Liver (tissue), 9 donors: ENCODE measurements around the gene LRMDA. TPM values are rescaled to one million over a fixed set of nuclear protein-coding genes. Genes with fewer than 3 reads are reported as not detected.

Experiments used
- DNase-seq: peaks from one replicate; pipeline ENCODE4 v3.0.0-alpha.2; 2017; ENCODE audit warnings: low spot score
- H3K27ac ChIP-seq, 2 donors: one replicate each; pipeline ENCODE4 v1.7.0; 2013; ENCODE audit warnings: inconsistent platforms in 2 of 2, low read length in 2 of 2, control low read depth in 1 of 2, low read depth in 1 of 2, mild to moderate bottlenecking in 1 of 2
- H3K27me3 ChIP-seq, 4 donors: one replicate each; pipeline versions ENCODE4 v1.6.1 to v1.7.0; 2013; ENCODE audit warnings: low read length in 3 of 4, inconsistent platforms in 1 of 4, mild to moderate bottlenecking in 1 of 4, moderate library complexity in 1 of 4; ENCODE audit not compliant: control insufficient read depth in 4 of 4, insufficient read depth in 4 of 4
- H3K36me3 ChIP-seq, 4 donors: one replicate each; pipeline versions ENCODE4 v1.6.1 to v1.7.0; 2013; ENCODE audit warnings: low read length in 3 of 4, mild to moderate bottlenecking in 3 of 4, low read depth in 1 of 4, moderate library complexity in 1 of 4; ENCODE audit not compliant: control insufficient read depth in 4 of 4, insufficient read depth in 3 of 4
- H3K4me1 ChIP-seq, 4 donors: one replicate each; pipeline versions ENCODE4 v1.6.1 to v1.7.0; 2013; ENCODE audit warnings: low read length in 3 of 4, mild to moderate bottlenecking in 3 of 4, moderate library complexity in 1 of 4; ENCODE audit not compliant: control insufficient read depth in 4 of 4, insufficient read depth in 4 of 4
- H3K4me3 ChIP-seq, 3 donors: one replicate each; pipeline versions ENCODE4 v1.6.1 to v1.7.0; 2013; ENCODE audit warnings: low read length in 3 of 3, control low read depth in 1 of 3, low read depth in 1 of 3, mild to moderate bottlenecking in 1 of 3
- H3K9ac ChIP-seq, 2 donors: one replicate each; pipeline ENCODE4 v1.7.0; 2013; ENCODE audit warnings: low read length in 2 of 2, mild to moderate bottlenecking in 2 of 2, moderate library complexity in 2 of 2, control low read depth in 1 of 2, low read depth in 1 of 2
- H3K9me3 ChIP-seq, 4 donors: one replicate each; pipeline versions ENCODE4 v1.6.1 to v1.7.0; 2013; ENCODE audit warnings: low read length in 3 of 4; ENCODE audit not compliant: control insufficient read depth in 4 of 4
- ATF3 ChIP-seq: IDR thresholded peaks from 2 replicates; pipeline ENCODE4 v1.6.1; 2016; ENCODE audit warnings: antibody characterized with exemption
- EGR1 ChIP-seq, 2 donors: IDR thresholded peaks; 2 replicates each; pipeline ENCODE4 v1.6.1; 2016 to 2018; ENCODE audit warnings: antibody characterized with exemption in 2 of 2, low read depth in 2 of 2
- FOXA1 ChIP-seq: IDR thresholded peaks from 2 replicates; pipeline ENCODE4 v1.6.1; 2016; ENCODE audit warnings: antibody characterized with exemption
- FOXA2 ChIP-seq: IDR thresholded peaks from 2 replicates; pipeline ENCODE4 v1.6.1; 2016; ENCODE audit warnings: antibody characterized with exemption
- GABPA ChIP-seq, 2 donors: IDR thresholded peaks in 1 of 2; conservative IDR thresholded peaks in 1 of 2; 2 replicates each; pipeline ENCODE4 v1.6.1; 2016; ENCODE audit warnings: antibody characterized with exemption in 2 of 2, mild to moderate bottlenecking in 1 of 2, moderate library complexity in 1 of 2
- HNF4G ChIP-seq: IDR thresholded peaks from 2 replicates; pipeline ENCODE4 v1.6.1; 2016; ENCODE audit warnings: antibody characterized with exemption
- JUND ChIP-seq, 2 donors: IDR thresholded peaks; 2 replicates each; pipeline ENCODE4 v1.6.1; 2016; ENCODE audit warnings: antibody characterized with exemption in 2 of 2
- NR2F2 ChIP-seq: IDR thresholded peaks from 2 replicates; pipeline ENCODE4 v1.6.1; 2016; ENCODE audit warnings: antibody characterized with exemption
- RAD21 ChIP-seq, 2 donors: IDR thresholded peaks; 2 replicates each; pipeline ENCODE4 v1.6.1; 2016; ENCODE audit warnings: antibody characterized with exemption in 2 of 2, mild to moderate bottlenecking in 2 of 2
- REST ChIP-seq: IDR thresholded peaks from 2 replicates; pipeline ENCODE4 v1.6.1; 2016; ENCODE audit warnings: antibody characterized with exemption, mild to moderate bottlenecking
- RXRA ChIP-seq, 2 donors: IDR thresholded peaks; 2 replicates each; pipeline ENCODE4 v1.6.1; 2017 to 2018; ENCODE audit warnings: antibody characterized with exemption in 2 of 2, mild to moderate bottlenecking in 1 of 2
- SP1 ChIP-seq: IDR thresholded peaks from 2 replicates; pipeline ENCODE4 v1.6.1; 2018; ENCODE audit warnings: antibody characterized with exemption, mild to moderate bottlenecking
- TAF1 ChIP-seq: conservative IDR thresholded peaks from 2 replicates; pipeline ENCODE4 v1.6.1; 2016; ENCODE audit warnings: antibody characterized with exemption, mild to moderate bottlenecking
- YY1 ChIP-seq: IDR thresholded peaks from 2 replicates; pipeline ENCODE4 v1.6.1; 2016; ENCODE audit warnings: antibody characterized with exemption, mild to moderate bottlenecking
- ZBTB33 ChIP-seq: IDR thresholded peaks from 2 replicates; pipeline ENCODE4 v1.6.1; 2016; ENCODE audit warnings: antibody characterized with exemption
- WGBS: extraction: QIAGEN DNeasy Blood & Tissue Kit; methylation state at CpG from one replicate; pipeline ENCODE4 v1.1.7; 2013; 5-methylcytosine and 5-hydroxymethylcytosine counted together
- polyA plus RNA-seq, 2 donors: library from polyadenylated mRNA; stranded (reverse) in 1 of 2; unstranded in 1 of 2; fragments of 200-250 nt in 1 of 2; fragments of >200 nt in 1 of 2; fragmentation: Nextera tagmentation in 1 of 2; extraction: Ambion mirVana in 1 of 2; gene quantifications; one replicate each; pipeline versions ENCODE4 v1.2.1 to v1.2.3, GENCODE V29; 2013 to 2015
- total RNA-seq, 2 donors: library from RNA; depleted of rRNA; stranded (reverse); fragments of >200 nt; gene quantifications; one replicate each; pipeline ENCODE4 v1.2.3, GENCODE V29; 2014
- TF ChIP-seq, protein P1 (sequence below): IDR thresholded peaks from 2 replicates; pipeline ENCODE4 v1.6.1; 2016; ENCODE audit warnings: antibody characterized with exemption
- TF ChIP-seq, protein P2 (sequence below): fragments of 150-350 bp; IDR thresholded peaks from 2 replicates; pipeline ENCODE4 v1.5.1; 2017; ENCODE audit warnings: improper control_type of control experiment, low read depth, low read length; ENCODE audit not compliant: missing input control
- donor health status: healthy.
- donor health status: healthy.
- donor health status: healthy.
- donor health status: healthy.
- donor health status: healthy.

Gene LRMDA
- total and polyA plus RNA-seq, 4 donors, result 7.9 to 15.8 (median 11.3) TPM

DNA sequence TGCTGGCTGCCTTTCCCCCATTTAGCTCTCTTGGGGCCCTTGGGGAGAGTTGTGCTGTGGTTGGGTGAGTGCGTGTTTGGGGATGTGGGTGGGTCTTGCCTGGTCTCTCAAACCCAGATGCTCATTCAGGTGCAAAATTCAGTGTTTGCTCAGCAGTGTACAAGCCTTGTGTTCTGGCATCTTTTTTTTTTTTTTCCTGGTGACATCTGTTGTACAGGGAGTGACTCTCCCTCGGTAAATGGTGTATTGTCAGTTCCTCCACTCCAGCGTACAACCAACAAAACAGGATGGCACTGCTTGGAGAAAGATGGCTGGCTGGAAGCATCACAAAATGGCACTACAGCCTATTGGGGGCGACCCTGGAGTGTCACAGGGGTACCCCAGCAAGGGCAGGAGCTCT is 75.5 kb downstream of the LRMDA start (continued):
- TF ChIP-seq ZBTB33 (no peak), RXRA (IDR thresholded peaks at IDR 0.05) (no peak), TAF1 (no peak), HNF4G (no peak), EGR1 (IDR thresholded peaks at IDR 0.05; ENCODE audit: low read depth in 2 of 2) (no peak), YY1 (no peak), FOXA1 (no peak), GABPA (IDR thresholded peaks at IDR 0.05 in 1 of 2, conservative IDR thresholded peaks at IDR 0.05 in 1 of 2) (no peak)
- TF ChIP-seq, protein P1, sequence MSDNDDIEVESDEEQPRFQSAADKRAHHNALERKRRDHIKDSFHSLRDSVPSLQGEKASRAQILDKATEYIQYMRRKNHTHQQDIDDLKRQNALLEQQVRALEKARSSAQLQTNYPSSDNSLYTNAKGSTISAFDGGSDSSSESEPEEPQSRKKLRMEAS, result no peak

- peak overlapping the region; percentile 15 to 16 for H3K27ac ChIP-seq
- H3K4me1 ChIP-seq, result peaks cover 4 to 39% (median 23%) of the 10 kb centered on the region in 4 donors
- no peak overlapping the region for H3K4me3 ChIP-seq
- no peaks in the 10 kb centered on the region for H3K36me3 ChIP-seq
- DNase-seq, result no peak
- no peaks in the 10 kb centered on the region for H3K27me3 ChIP-seq
- no peak overlapping the region for H3K9ac ChIP-seq
- TF ChIP-seq FOXA1 (no peak), FOXA2 (no peak), ATF3 (no peak), RAD21 (IDR thresholded peaks at IDR 0.05) (no peak), YY1 (no peak), JUND (IDR thresholded peaks at IDR 0.05) (no peak), GABPA (IDR thresholded peaks at IDR 0.05 in 1 of 2, conservative IDR thresholded peaks at IDR 0.05 in 1 of 2) (no peak), REST (no peak), EGR1 (IDR thresholded peaks at IDR 0.05; ENCODE audit: low read depth in 2 of 2) (no peak), SP1 (no peak), NR2F2 (no peak)
- TF ChIP-seq, protein P2, sequence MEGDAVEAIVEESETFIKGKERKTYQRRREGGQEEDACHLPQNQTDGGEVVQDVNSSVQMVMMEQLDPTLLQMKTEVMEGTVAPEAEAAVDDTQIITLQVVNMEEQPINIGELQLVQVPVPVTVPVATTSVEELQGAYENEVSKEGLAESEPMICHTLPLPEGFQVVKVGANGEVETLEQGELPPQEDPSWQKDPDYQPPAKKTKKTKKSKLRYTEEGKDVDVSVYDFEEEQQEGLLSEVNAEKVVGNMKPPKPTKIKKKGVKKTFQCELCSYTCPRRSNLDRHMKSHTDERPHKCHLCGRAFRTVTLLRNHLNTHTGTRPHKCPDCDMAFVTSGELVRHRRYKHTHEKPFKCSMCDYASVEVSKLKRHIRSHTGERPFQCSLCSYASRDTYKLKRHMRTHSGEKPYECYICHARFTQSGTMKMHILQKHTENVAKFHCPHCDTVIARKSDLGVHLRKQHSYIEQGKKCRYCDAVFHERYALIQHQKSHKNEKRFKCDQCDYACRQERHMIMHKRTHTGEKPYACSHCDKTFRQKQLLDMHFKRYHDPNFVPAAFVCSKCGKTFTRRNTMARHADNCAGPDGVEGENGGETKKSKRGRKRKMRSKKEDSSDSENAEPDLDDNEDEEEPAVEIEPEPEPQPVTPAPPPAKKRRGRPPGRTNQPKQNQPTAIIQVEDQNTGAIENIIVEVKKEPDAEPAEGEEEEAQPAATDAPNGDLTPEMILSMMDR, result no peak
- 86% methylated on average over 3 of the region's 3 CpGs for WGBS
- no peaks in the 10 kb centered on the region for H3K9me3 ChIP-seq
These were observed 76.0 kb downstream of the LRMDA start for GRCh38 chr10:75507469-75507868.
